C1 segment of cervical spinal cord (tissue), 14 donors: ENCODE measurements around the gene NT5DC3.
A peak's percentile ranks its signal among the peaks of the same experiment; 100 is the strongest.

Experiments used
- DNase-seq, 14 donors: peaks; one replicate each; lab custom pipeline; 2025; lab: John Stamatoyannopoulos, UW

The NT5DC3 gene

GRCh38 chr12:103751600-103751999, 89.4 kb downstream of the NT5DC3 start:
- DNase-seq = no peak

- no peak for DNase-seq
These were observed 89.9 kb downstream of the NT5DC3 start for GRCh38 chr12:103751171-103751570.

- DNase-seq = no peak
These were observed 92.2 kb downstream of the NT5DC3 start for GRCh38 chr12:103748875-103749274.

GRCh38 chr12:103748002-103748401, 93.0 kb downstream of the NT5DC3 start:
- DNase-seq = no peak

GRCh38 chr12:103745962-103746361, 95.1 kb downstream of the NT5DC3 start:
- no peak for DNase-seq

- no peak for DNase-seq
These were observed 97.2 kb downstream of the NT5DC3 start for GRCh38 chr12:103743788-103744187.

GRCh38 chr12:103742349-103742932, 98.6 kb downstream of the NT5DC3 start:
- DNase-seq = peak in 3 of 14 donors; percentile 4 to 35 (median 4)

- no peak for DNase-seq
These were observed 103.2 kb downstream of the NT5DC3 start for GRCh38 chr12:103737881-103738280.

- no peak for DNase-seq
These were observed 104.5 kb downstream of the NT5DC3 start for GRCh38 chr12:103736572-103736971.

GRCh38 chr12:103735291-103735690, 105.7 kb downstream of the NT5DC3 start:
- no peak for DNase-seq

GRCh38 chr12:103734863-103735262, 106.2 kb downstream of the NT5DC3 start:
- no peak for DNase-seq

GRCh38 chr12:103731539-103731938, 109.5 kb downstream of the NT5DC3 start:
- DNase-seq = no peak

- DNase-seq = no peak
These were observed 111.5 kb downstream of the NT5DC3 start for GRCh38 chr12:103729499-103729898.

- no peak for DNase-seq
These were observed 112.7 kb downstream of the NT5DC3 start for GRCh38 chr12:103728323-103728722.

- DNase-seq = no peak
These were observed 113.4 kb downstream of the NT5DC3 start for GRCh38 chr12:103727638-103728037.

GRCh38 chr12:103725398-103725797, 115.6 kb downstream of the NT5DC3 start:
- DNase-seq = no peak
